OCI-LY7 (cell line): ENCODE data around the gene EXOC3L2. TPM values are rescaled to one million over a fixed set of nuclear protein-coding genes. Genes with fewer than 3 reads are reported as not detected.

Source experiments
- BruUV-seq: library from RNA; stranded (reverse); fragments of 400-500 nt; replicated peaks from 2 replicates; lab custom pipeline; 2021; lab: Mats Ljungman, UMichigan
- CTCF ChIA-PET: fragments of 300-600 bp; sonication (Branson Sonifier 250); formaldehyde crosslinking; loops from one replicate; lab custom pipeline; 2022; ENCODE audit warnings: antibody characterized with exemption; ENCODE audit not compliant: unreplicated experiment; lab: Charles Lee
- POLR2A ChIA-PET: fragments of 300-600 bp; sonication (Branson Sonifier 250); formaldehyde crosslinking; loops from one replicate; lab custom pipeline; 2022; ENCODE audit warnings: antibody characterized with exemption; lab: Charles Lee
- DNase-seq: peaks from one replicate; pipeline ENCODE4 v3.0.0-alpha.2; 2015; ENCODE audit warnings: low spot score
- H2AFZ ChIP-seq: fragments of 200-600 bp; sonication (generic), shearing (Covaris generic); 2 replicates; pipeline ENCODE4 v1.6.1; 2014; ENCODE audit warnings: mild to moderate bottlenecking, antibody characterized with exemption, low read length, moderate library complexity
- H3K27ac ChIP-seq: fragments of 200-600 bp; sonication (generic); 2 replicates; pipeline ENCODE4 v1.5.1; 2014; ENCODE audit warnings: mixed run types, low read depth, mild to moderate bottlenecking, moderate library complexity, low read length, inconsistent platforms; ENCODE audit not compliant: poor library complexity, severe bottlenecking
- H3K36me3 ChIP-seq: fragments of 200-600 bp; sonication (generic); 2 replicates; pipeline ENCODE4 v1.6.1; 2014; ENCODE audit warnings: mild to moderate bottlenecking, antibody characterized with exemption, low read length, moderate library complexity, mixed read lengths; ENCODE audit not compliant: insufficient read depth
- H3K4me1 ChIP-seq: fragments of 200-600 bp; sonication (generic); 2 replicates; pipeline ENCODE4 v1.5.1; 2014; ENCODE audit warnings: mild to moderate bottlenecking, low read length; ENCODE audit not compliant: insufficient read depth, poor library complexity, severe bottlenecking
- H3K4me2 ChIP-seq: fragments of 200-600 bp; sonication (generic); 2 replicates; pipeline ENCODE4 v1.6.1; 2014; ENCODE audit warnings: mild to moderate bottlenecking, low read length
- H3K4me3 ChIP-seq: fragments of 200-600 bp; sonication (generic); 2 replicates; pipeline ENCODE4 v1.5.1; 2014; ENCODE audit warnings: mild to moderate bottlenecking, low read depth, low read length; ENCODE audit not compliant: poor library complexity, severe bottlenecking
- H3K79me2 ChIP-seq: fragments of 200-600 bp; sonication (generic); 2 replicates; pipeline ENCODE4 v1.6.1; 2016; ENCODE audit warnings: low read depth, mild to moderate bottlenecking, low read length, moderate library complexity, mixed read lengths; ENCODE audit not compliant: insufficient read depth
- H3K9me2 ChIP-seq: fragments of 200-600 bp; sonication (generic); 2 replicates; pipeline ENCODE4 v1.6.1; 2016; ENCODE audit warnings: mild to moderate bottlenecking, low read length, mixed read lengths; ENCODE audit not compliant: insufficient read depth
- H3K9me3 ChIP-seq: fragments of 200-600 bp; sonication (generic); 2 replicates; pipeline ENCODE4 v1.6.1; 2014; ENCODE audit warnings: mild to moderate bottlenecking, mixed run types, low read length, mixed read lengths
- H4K20me1 ChIP-seq: fragments of 200-600 bp; sonication (generic); 2 replicates; pipeline ENCODE4 v1.6.1; 2014; ENCODE audit warnings: mild to moderate bottlenecking, antibody characterized with exemption, low read length, moderate library complexity, mixed read lengths; ENCODE audit not compliant: insufficient read depth
- EZH2phosphoT487 ChIP-seq: fragments of 200-600 bp; sonication (generic); IDR thresholded peaks from 2 replicates; pipeline ENCODE4 v1.6.1; 2018; ENCODE audit warnings: low read depth, borderline replicate concordance, mild to moderate bottlenecking, mixed run types, antibody characterized with exemption, low read length, moderate library complexity, mixed read lengths
- intact Hi-C: fragments of 100-400 bp; cut with micrococcal nuclease; formaldehyde crosslinking; loops from one replicate; pipeline ENCODE4 v1.10.0; 2022; ENCODE audit not compliant: unreplicated experiment
- total RNA-seq, 2 experiments: library from RNA; depleted of rRNA in 1 of 2; stranded (reverse); fragments of >200 nt in 1 of 2; shearing (Covaris generic) in 1 of 2; gene quantifications; 2 replicates each; pipeline ENCODE4 v1.2.3, GENCODE V29; 2014 to 2022
- TF ChIP-seq, protein P1 (sequence below): fragments of 200-600 bp; sonication (generic); conservative IDR thresholded peaks from 2 replicates; pipeline ENCODE4 v1.5.1; 2014; ENCODE audit warnings: mild to moderate bottlenecking, antibody characterized with exemption, low read length, moderate library complexity, mixed read lengths

Gene EXOC3L2
- total RNA-seq, 2 experiments from 2014 or later = not detected

GRCh38 chr19:45263013-45263412 is 17.8 kb upstream of the EXOC3L2 start:
- no peaks in the 10 kb centered on the region for H3K9me3 ChIP-seq
- H3K4me2 ChIP-seq = no peak overlapping the region
- H3K36me3 ChIP-seq = no peaks in the 10 kb centered on the region
- no TSS peak for BruUV-seq
- intact Hi-C loops = no loop called here
- DNase-seq = no peak
- ChIA-PET POLR2A (no interaction called here), CTCF (no interaction called here)
- H3K79me2 ChIP-seq = no peaks in the 10 kb centered on the region
- H3K4me1 ChIP-seq = no peaks in the 10 kb centered on the region
- H3K27ac ChIP-seq = no peak overlapping the region
- H3K4me3 ChIP-seq = no peak overlapping the region
- no peaks in the 10 kb centered on the region for H4K20me1 ChIP-seq
- H2AFZ ChIP-seq = no peak overlapping the region
- H3K9me2 ChIP-seq = no peaks in the 10 kb centered on the region
- TF ChIP-seq EZH2phosphoT487 = no peak
- TF ChIP-seq, protein P1, sequence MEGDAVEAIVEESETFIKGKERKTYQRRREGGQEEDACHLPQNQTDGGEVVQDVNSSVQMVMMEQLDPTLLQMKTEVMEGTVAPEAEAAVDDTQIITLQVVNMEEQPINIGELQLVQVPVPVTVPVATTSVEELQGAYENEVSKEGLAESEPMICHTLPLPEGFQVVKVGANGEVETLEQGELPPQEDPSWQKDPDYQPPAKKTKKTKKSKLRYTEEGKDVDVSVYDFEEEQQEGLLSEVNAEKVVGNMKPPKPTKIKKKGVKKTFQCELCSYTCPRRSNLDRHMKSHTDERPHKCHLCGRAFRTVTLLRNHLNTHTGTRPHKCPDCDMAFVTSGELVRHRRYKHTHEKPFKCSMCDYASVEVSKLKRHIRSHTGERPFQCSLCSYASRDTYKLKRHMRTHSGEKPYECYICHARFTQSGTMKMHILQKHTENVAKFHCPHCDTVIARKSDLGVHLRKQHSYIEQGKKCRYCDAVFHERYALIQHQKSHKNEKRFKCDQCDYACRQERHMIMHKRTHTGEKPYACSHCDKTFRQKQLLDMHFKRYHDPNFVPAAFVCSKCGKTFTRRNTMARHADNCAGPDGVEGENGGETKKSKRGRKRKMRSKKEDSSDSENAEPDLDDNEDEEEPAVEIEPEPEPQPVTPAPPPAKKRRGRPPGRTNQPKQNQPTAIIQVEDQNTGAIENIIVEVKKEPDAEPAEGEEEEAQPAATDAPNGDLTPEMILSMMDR = no peak

GRCh38 chr19:45262570-45262969 is 17.4 kb upstream of the EXOC3L2 start:
- H2AFZ ChIP-seq = no peak overlapping the region
- BruUV-seq = no TSS peak
- intact Hi-C loops = no loop called here
- no peaks in the 10 kb centered on the region for H4K20me1 ChIP-seq
- H3K27ac ChIP-seq = no peak overlapping the region
- no peaks in the 10 kb centered on the region for H3K4me1 ChIP-seq
- H3K79me2 ChIP-seq = no peaks in the 10 kb centered on the region
- DNase-seq = no peak
- H3K4me3 ChIP-seq = no peak overlapping the region
- no peaks in the 10 kb centered on the region for H3K9me2 ChIP-seq
- no peaks in the 10 kb centered on the region for H3K36me3 ChIP-seq
- ChIA-PET POLR2A (interaction anchor here (0.7 kb wide), 1 partner anchor 30 kb away, joined by 3 read pairs; no protein-coding TSS in a partner anchor), CTCF (no interaction called here)
- TF ChIP-seq EZH2phosphoT487 = no peak
- TF ChIP-seq, protein P1 = no peak
- no peaks in the 10 kb centered on the region for H3K9me3 ChIP-seq
- H3K4me2 ChIP-seq = no peak overlapping the region

- Histone ChIP-seq H3K4me2 (no peak overlapping the region), H3K9me3 (no peaks in the 10 kb centered on the region), H3K9me2 (no peaks in the 10 kb centered on the region), H3K4me1 (peaks cover 4% of the 10 kb centered on the region), H3K4me3 (no peak overlapping the region), H3K79me2 (no peaks in the 10 kb centered on the region), H3K27ac (no peak overlapping the region), H3K36me3 (no peaks in the 10 kb centered on the region), H2AFZ (no peak overlapping the region), H4K20me1 (no peaks in the 10 kb centered on the region)
- no peak for DNase-seq
- intact Hi-C loops = no loop called here
- TF ChIP-seq, protein P1 = no peak
- TF ChIP-seq EZH2phosphoT487 = no peak
- CTCF ChIA-PET = no interaction called here
- no TSS peak for BruUV-seq
- POLR2A ChIA-PET = no interaction called here
Observed at GRCh38 chr19:45258862-45259261, 13.7 kb upstream of the EXOC3L2 start.
